ENCODE measurements around the gene MX1. TPM values are rescaled to one million over a fixed set of nuclear protein-coding genes. Genes with fewer than 3 reads are reported as not detected.

Gene MX1
- total and polyA plus RNA-seq, 2 donors (not counting 3 experiments of a cell fraction or from before 2014, with no cell fraction given): 5.9 to 25.1 TPM

DNA sequence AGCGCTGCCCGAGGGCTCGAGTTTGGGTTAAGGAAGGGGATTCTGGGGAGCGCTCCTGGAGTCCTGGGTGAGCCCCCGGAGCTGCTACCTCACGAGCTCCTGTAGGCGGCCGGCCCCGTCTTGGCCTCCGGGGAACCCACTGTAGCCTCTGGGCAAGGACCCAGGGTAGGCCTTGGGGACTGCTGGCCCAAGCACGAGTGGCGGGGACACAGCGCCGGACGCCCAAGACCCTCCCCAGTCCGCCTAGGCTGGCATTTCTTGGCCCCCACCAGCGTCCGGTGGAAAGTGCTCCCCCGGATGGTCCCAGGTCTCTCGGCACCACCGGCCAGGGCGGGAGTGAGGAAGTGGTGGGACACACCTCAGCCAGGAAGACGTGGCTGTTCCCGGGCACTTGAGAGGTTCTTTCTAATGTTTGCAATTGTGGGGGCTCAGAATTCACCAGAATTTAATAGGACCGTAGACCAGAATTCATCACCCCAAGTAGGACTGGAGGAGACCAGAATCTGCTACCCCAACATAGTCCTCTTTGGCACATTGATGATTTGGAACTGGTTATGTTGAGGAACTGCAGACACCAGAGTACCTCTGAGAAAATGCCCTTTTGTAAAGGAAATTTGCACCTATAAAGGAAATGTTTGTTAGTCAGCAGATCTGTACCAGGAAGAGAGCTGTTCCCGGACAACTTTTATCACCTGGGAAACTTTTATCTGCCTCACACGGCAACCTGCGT, 82.5 kb downstream of the MX1 start:
- no TSS peak for BruUV-seq (replicated peaks)
- TF ChIP-seq JUN (IDR thresholded peaks at IDR 0.05; ENCODE audit: borderline replicate concordance, insufficient read depth, insufficient read length, low read depth) (no peak), GATA2 (IDR thresholded peaks at IDR 0.05; ENCODE audit: insufficient read depth, insufficient read length, low read depth, low read length) (no peak), FOS (IDR thresholded peaks at IDR 0.05; ENCODE audit: borderline replicate concordance, insufficient read depth, low read length) (no peak), POLR2AphosphoS5 (IDR thresholded peaks at IDR 0.05; ENCODE audit: insufficient read depth, low read depth, low read length) (no peak), EZH2 (IDR thresholded peaks at IDR 0.05; ENCODE audit: borderline replicate concordance, low read depth, low read length, severe bottlenecking) (no peak), POLR2A (IDR thresholded peaks at IDR 0.05; ENCODE audit: low read depth, low read length) (no peak), MYC (IDR thresholded peaks at IDR 0.05; ENCODE audit: low read depth, low read length) (no peak)
- TF ChIP-seq, protein P1, sequence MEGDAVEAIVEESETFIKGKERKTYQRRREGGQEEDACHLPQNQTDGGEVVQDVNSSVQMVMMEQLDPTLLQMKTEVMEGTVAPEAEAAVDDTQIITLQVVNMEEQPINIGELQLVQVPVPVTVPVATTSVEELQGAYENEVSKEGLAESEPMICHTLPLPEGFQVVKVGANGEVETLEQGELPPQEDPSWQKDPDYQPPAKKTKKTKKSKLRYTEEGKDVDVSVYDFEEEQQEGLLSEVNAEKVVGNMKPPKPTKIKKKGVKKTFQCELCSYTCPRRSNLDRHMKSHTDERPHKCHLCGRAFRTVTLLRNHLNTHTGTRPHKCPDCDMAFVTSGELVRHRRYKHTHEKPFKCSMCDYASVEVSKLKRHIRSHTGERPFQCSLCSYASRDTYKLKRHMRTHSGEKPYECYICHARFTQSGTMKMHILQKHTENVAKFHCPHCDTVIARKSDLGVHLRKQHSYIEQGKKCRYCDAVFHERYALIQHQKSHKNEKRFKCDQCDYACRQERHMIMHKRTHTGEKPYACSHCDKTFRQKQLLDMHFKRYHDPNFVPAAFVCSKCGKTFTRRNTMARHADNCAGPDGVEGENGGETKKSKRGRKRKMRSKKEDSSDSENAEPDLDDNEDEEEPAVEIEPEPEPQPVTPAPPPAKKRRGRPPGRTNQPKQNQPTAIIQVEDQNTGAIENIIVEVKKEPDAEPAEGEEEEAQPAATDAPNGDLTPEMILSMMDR (IDR thresholded peaks at IDR 0.05; ENCODE audit: extremely low read depth in 1 of 2, insufficient read depth in 1 of 2, low read depth in 1 of 2, low read length in 2 of 2): no peak
- TF ChIP-seq, protein P2, sequence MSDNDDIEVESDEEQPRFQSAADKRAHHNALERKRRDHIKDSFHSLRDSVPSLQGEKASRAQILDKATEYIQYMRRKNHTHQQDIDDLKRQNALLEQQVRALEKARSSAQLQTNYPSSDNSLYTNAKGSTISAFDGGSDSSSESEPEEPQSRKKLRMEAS (IDR thresholded peaks at IDR 0.05; ENCODE audit: insufficient read depth, insufficient read length): no peak
- dilution Hi-C loops (cut with MboI; ENCODE audit: extremely low pct_ligation_motif_present, low sequenced_read_pairs): no loop called here
- Histone ChIP-seq H3K4me2 (ENCODE audit: insufficient read depth, low read length) (no peak overlapping the region), H3K9me1 (replicated peaks; ENCODE audit: control insufficient read depth, extremely low read depth, insufficient read depth, low read length) (no peaks in the 10 kb centered on the region), H3K36me3 (ENCODE audit: control insufficient read depth in 2 of 2, extremely low read depth in 1 of 2, insufficient read depth in 2 of 2, low read length in 2 of 2) (no peaks in the 10 kb centered on the region), H3K27ac (ENCODE audit: insufficient read depth, low read depth, low read length) (no peak overlapping the region), H3K9ac (replicated peaks; ENCODE audit: extremely low read depth, insufficient read depth, low read length) (no peak overlapping the region), H3K9me3 (replicated peaks; ENCODE audit: control insufficient read depth, insufficient read depth, low read length) (no peaks in the 10 kb centered on the region), H3K79me2 (ENCODE audit: control insufficient read depth, insufficient read depth, low read length) (no peaks in the 10 kb centered on the region), H3K4me1 (ENCODE audit: control insufficient read depth, extremely low read depth, insufficient read depth, low read length) (no peaks in the 10 kb centered on the region), H3K4me3 (replicated peaks in 1 of 3; ENCODE audit: insufficient read depth in 1 of 3, low read depth in 1 of 3, low read length in 3 of 3) (no peak overlapping the region), H3K27me3 (ENCODE audit: control insufficient read depth in 2 of 2, insufficient read depth in 2 of 2, low read length in 2 of 2) (peaks cover 23 to 33% of the 10 kb centered on the region in 2 experiments), H4K20me1 (replicated peaks; ENCODE audit: control insufficient read depth, extremely low read depth, insufficient read depth, low read length) (no peaks in the 10 kb centered on the region), H2AFZ (ENCODE audit: low read depth, low read length) (no peak overlapping the region)
- no peak for FAIRE-seq
- POLR2A ChIA-PET: no interaction called here
- CTCF ChIA-PET: no interaction called here
- no peak for DNase-seq (ENCODE audit: low read depth, low spot score)
- intact Hi-C loops (cut with micrococcal nuclease): no loop called here

Other genes with a start within 250 kb of the MX1 start
- not detected in 2 replicates for gene FAM3B, start 109.4 kb upstream of the MX1 start, total RNA-seq
- not detected in 2 replicates for gene FAM3B, start 109.4 kb upstream of the MX1 start, polyA plus RNA-seq
- not detected in 2 replicates for gene MX2, start 64.2 kb upstream of the MX1 start, total RNA-seq
- gene MX2, start 64.2 kb upstream of the MX1 start, polyA plus RNA-seq: 0.01 and 0.10 TPM in 2 replicates
- not detected in 2 replicates for gene TMPRSS2, start 81.9 kb downstream of the MX1 start, total RNA-seq
- not detected in 2 replicates for gene TMPRSS2, start 81.9 kb downstream of the MX1 start, polyA plus RNA-seq

All from endothelial cell of umbilical vein (primary cell).